HepG2 (cell line): Measurements from ENCODE around the gene SCAI. TPM values are rescaled to one million over a fixed set of nuclear protein-coding genes. Genes with fewer than 3 reads are reported as not detected.

Source experiments
- ARID5B ChIP-seq: IDR thresholded peaks from 2 replicates; pipeline ENCODE4 v1.4.0; 2020; ENCODE audit warnings: mild to moderate bottlenecking, missing genetic modification reagents
- ETV5 ChIP-seq: IDR thresholded peaks from 2 replicates; pipeline ENCODE4 v1.6.1; 2018; ENCODE audit warnings: missing biosample characterization, missing genetic modification reagents, inconsistent platforms, borderline replicate concordance
- HMGA1 ChIP-seq: sonication (generic); formaldehyde crosslinking; conservative IDR thresholded peaks from 2 replicates; pipeline ENCODE4 v1.4.0; 2020; ENCODE audit warnings: missing genetic modification reagents
- KDM5B ChIP-seq: sonication (generic); formaldehyde crosslinking; IDR thresholded peaks from 2 replicates; pipeline ENCODE4 v1.4.0; 2020; ENCODE audit warnings: missing genetic modification reagents, mild to moderate bottlenecking, borderline replicate concordance
- POLR2A ChIP-seq, 2 experiments: IDR thresholded peaks; 2 replicates each; pipeline ENCODE4 v1.6.1; 2011; ENCODE audit warnings: low read depth in 2 of 2, low read length in 2 of 2, mild to moderate bottlenecking in 1 of 2, moderate library complexity in 1 of 2; ENCODE audit not compliant: insufficient read depth in 1 of 2
- SRF ChIP-seq: IDR thresholded peaks from 2 replicates; pipeline ENCODE4 v1.6.1; 2011; ENCODE audit warnings: mild to moderate bottlenecking, low read depth, low read length, moderate library complexity
- TOE1 ChIP-seq: sonication (generic); formaldehyde crosslinking; IDR thresholded peaks from 2 replicates; pipeline ENCODE4 v1.4.0; 2020; ENCODE audit warnings: mild to moderate bottlenecking, missing genetic modification reagents
- ZBTB42 ChIP-seq: sonication (generic); formaldehyde crosslinking; IDR thresholded peaks from 2 replicates; pipeline ENCODE4 v1.5.0; 2020; ENCODE audit warnings: mild to moderate bottlenecking, missing genetic modification reagents
- ZEB1 ChIP-seq: IDR thresholded peaks from 2 replicates; pipeline ENCODE4 v1.6.1; 2012; ENCODE audit warnings: mild to moderate bottlenecking, low read depth, inconsistent platforms; ENCODE audit not compliant: insufficient replicate concordance
- ZNF33B ChIP-seq: sonication (generic); formaldehyde crosslinking; IDR thresholded peaks from 2 replicates; pipeline ENCODE4 v1.5.1; 2020; ENCODE audit warnings: mild to moderate bottlenecking, missing genetic modification reagents
- ZNF34 ChIP-seq: sonication (generic); formaldehyde crosslinking; IDR thresholded peaks from 2 replicates; pipeline ENCODE4 v1.4.0; 2020; ENCODE audit warnings: mild to moderate bottlenecking, missing genetic modification reagents, borderline replicate concordance
- ZNF407 ChIP-seq: sonication (generic); formaldehyde crosslinking; IDR thresholded peaks from one replicate; pipeline ENCODE4 v1.5.1; 2020; ENCODE audit warnings: mild to moderate bottlenecking, missing genetic modification reagents; ENCODE audit errors: not compliant biosample characterization
- ZNF672 ChIP-seq: sonication (generic); formaldehyde crosslinking; IDR thresholded peaks from 2 replicates; pipeline ENCODE4 v1.8.1; 2022; ENCODE audit warnings: missing genetic modification reagents
- polyA plus RNA-seq, 8 experiments: library from polyadenylated mRNA; depleted of rRNA in 3 of 8; stranded (reverse) in 7 of 8; unstranded in 1 of 8; fragments of >200 nt; fragmentation: Illumina TruSeq in 4 of 8; extraction: Trizol in 4 of 8; gene quantifications; 2 replicates each; pipeline versions ENCODE4 v1.2.1 to v1.2.3, GENCODE V29; 2011 to 2016; ENCODE audit warnings: low read depth in 4 of 8, missing spikeins in 1 of 8, mixed read lengths in 1 of 8; ENCODE audit not compliant: insufficient read depth in 1 of 8
- total RNA-seq, 5 experiments: library from RNA; depleted of rRNA; stranded (reverse); fragments of >200 nt; fragmentation: Illumina TruSeq; extraction: Trizol; gene quantifications; 2 replicates each; pipeline ENCODE4 v1.2.3, GENCODE V29; 2016; ENCODE audit warnings: low read depth in 1 of 5

The SCAI gene
- total and polyA plus RNA-seq, 2 of the 13 experiments (the other 11 are each of a cell fraction or from before 2014, with no cell fraction given) = 4.4 to 8.4 TPM

GRCh38 chr9:125143377-125144090, at the start of gene SCAI (continued):
- no peak for TF ChIP-seq ZNF407 (CRISPR knock-in tag)
- TF ChIP-seq TOE1 = no peak
- peak; percentile 20; the same call in 1 of the 2 replicates for TF ChIP-seq ETV5 (CRISPR knock-in tag)
- no peak for TF ChIP-seq ZBTB42 (CRISPR knock-in tag)
- TF ChIP-seq KDM5B (CRISPR knock-in tag) = peak; percentile 75; the same call in 1 of the 2 replicates
- peak; percentile 45 for TF ChIP-seq ARID5B (CRISPR knock-in tag)
- no peak for TF ChIP-seq SRF
- no peak for TF ChIP-seq ZNF34
- TF ChIP-seq HMGA1 (CRISPR knock-in tag) = no peak
- no peak for TF ChIP-seq ZNF33B
- TF ChIP-seq ZEB1 = peak; percentile 96
- no peak for TF ChIP-seq ZNF672 (CRISPR knock-in tag)
- peak in 1 of 2 experiments; percentile 66; a peak in 1 of 4 replicates for TF ChIP-seq POLR2A (IDR thresholded peaks at IDR 0.05; ENCODE audit: insufficient read depth in 1 of 2, low read depth in 2 of 2, low read length in 2 of 2)
